Hematopoietic multipotent progenitor cell treated with erythropoietin and hydrocortisone succinate and interleukin-3 and kit ligand, for 15 days (in vitro differentiated cells): Measurements from ENCODE around the gene RCAN1.
"Not testable (repeated sequence)": the region's sequence is repeated elsewhere in the genome, so short reads cannot be mapped to it uniquely, and the experiment has no call there.

Experiments used
- DNase-seq: peaks from one replicate; pipeline ENCODE4 v3.0.0-alpha.2; 2015; ENCODE audit warnings: low spot score

Gene RCAN1

GRCh38 chr21:34514576-34515115 is 100.3 kb downstream of the RCAN1 start:
- no peak for DNase-seq

- no peak for DNase-seq
Observed at GRCh38 chr21:34513129-34513675, 101.7 kb downstream of the RCAN1 start.

GRCh38 chr21:34511787-34512455 is 103.0 kb downstream of the RCAN1 start, which contains the start of gene KCNE1:
KCNE1 (minus strand) TSS chr21:34512210; CDS start chr21:34449634, 62,576 bp downstream.
- DNase-seq = no peak

GRCh38 chr21:34511181-34511580 is 103.7 kb downstream of the RCAN1 start:
- DNase-seq = no peak

GRCh38 chr21:34510148-34511142 is 104.5 kb downstream of the RCAN1 start:
- peak; percentile 26 for DNase-seq

- DNase-seq = no peak
Observed at GRCh38 chr21:34509151-34509550, 105.8 kb downstream of the RCAN1 start.

GRCh38 chr21:34504595-34504994 is 110.3 kb downstream of the RCAN1 start:
- no peak for DNase-seq

GRCh38 chr21:34502480-34503106 is 112.3 kb downstream of the RCAN1 start:
- DNase-seq = no peak

GRCh38 chr21:34501716-34502115 is 113.2 kb downstream of the RCAN1 start:
- no peak for DNase-seq

- no peak for DNase-seq
Observed at GRCh38 chr21:34500191-34500590, 114.7 kb downstream of the RCAN1 start.

- no peak for DNase-seq
Observed at GRCh38 chr21:34499116-34499515, 115.8 kb downstream of the RCAN1 start.

GRCh38 chr21:34498623-34499022 is 116.3 kb downstream of the RCAN1 start:
- DNase-seq = no peak

GRCh38 chr21:34483854-34484253 is 131.1 kb downstream of the RCAN1 start:
- not testable (repeated sequence) for DNase-seq

GRCh38 chr21:34483435-34483834 is 131.5 kb downstream of the RCAN1 start:
- not testable (repeated sequence) for DNase-seq

GRCh38 chr21:34467333-34467732 is 147.6 kb downstream of the RCAN1 start:
- DNase-seq = not testable (repeated sequence)
